Measurements from ENCODE around the gene CCL26. TPM values are rescaled to one million over a fixed set of nuclear protein-coding genes. Genes with fewer than 3 reads are reported as not detected.
A peak's percentile ranks its signal among the peaks of the same experiment; 100 is the strongest.
"Not testable (repeated sequence)": the region's sequence is repeated elsewhere in the genome, so short reads cannot be mapped to it uniquely, and the experiment has no call there.

The CCL26 gene
- total RNA-seq, 1 donor from 2014 or later = not detected

DNA sequence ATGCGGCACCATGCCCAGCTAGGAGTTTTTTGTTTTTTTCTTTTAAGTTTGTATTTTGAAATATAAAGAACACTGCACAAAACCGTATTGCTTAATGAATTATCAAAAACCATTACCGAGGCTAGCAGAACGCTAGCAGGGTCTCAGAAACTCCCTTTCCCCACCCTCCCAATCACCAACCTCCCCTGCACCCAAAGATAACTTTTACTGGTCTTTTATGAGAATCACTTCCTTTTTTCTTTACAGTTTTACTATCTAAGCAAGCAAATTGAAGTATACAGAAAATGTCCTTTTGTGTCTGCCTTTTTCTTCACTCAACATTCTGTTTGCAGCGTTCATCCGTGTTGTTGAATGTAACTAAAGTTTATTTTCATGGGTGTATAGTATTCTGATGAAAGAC lies 46.7 kb downstream of the CCL26 start:
- H3K36me3 ChIP-seq = no peaks in the 10 kb centered on the region
- H3K27me3 ChIP-seq = no peaks in the 10 kb centered on the region
- intact Hi-C loops (cut with DNase I) = no loop called here
- DNase-seq (ENCODE audit: low spot score in 2 of 2) = no peak
- H3K9me3 ChIP-seq = no peaks in the 10 kb centered on the region
- no peak overlapping the region for H3K4me3 ChIP-seq
- peaks cover 5 to 11% of the 10 kb centered on the region in 2 donors for H3K4me1 ChIP-seq
- TF ChIP-seq, protein P1, sequence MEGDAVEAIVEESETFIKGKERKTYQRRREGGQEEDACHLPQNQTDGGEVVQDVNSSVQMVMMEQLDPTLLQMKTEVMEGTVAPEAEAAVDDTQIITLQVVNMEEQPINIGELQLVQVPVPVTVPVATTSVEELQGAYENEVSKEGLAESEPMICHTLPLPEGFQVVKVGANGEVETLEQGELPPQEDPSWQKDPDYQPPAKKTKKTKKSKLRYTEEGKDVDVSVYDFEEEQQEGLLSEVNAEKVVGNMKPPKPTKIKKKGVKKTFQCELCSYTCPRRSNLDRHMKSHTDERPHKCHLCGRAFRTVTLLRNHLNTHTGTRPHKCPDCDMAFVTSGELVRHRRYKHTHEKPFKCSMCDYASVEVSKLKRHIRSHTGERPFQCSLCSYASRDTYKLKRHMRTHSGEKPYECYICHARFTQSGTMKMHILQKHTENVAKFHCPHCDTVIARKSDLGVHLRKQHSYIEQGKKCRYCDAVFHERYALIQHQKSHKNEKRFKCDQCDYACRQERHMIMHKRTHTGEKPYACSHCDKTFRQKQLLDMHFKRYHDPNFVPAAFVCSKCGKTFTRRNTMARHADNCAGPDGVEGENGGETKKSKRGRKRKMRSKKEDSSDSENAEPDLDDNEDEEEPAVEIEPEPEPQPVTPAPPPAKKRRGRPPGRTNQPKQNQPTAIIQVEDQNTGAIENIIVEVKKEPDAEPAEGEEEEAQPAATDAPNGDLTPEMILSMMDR (IDR thresholded peaks at IDR 0.05) = no peak
- no peak overlapping the region for H3K27ac ChIP-seq

DNA sequence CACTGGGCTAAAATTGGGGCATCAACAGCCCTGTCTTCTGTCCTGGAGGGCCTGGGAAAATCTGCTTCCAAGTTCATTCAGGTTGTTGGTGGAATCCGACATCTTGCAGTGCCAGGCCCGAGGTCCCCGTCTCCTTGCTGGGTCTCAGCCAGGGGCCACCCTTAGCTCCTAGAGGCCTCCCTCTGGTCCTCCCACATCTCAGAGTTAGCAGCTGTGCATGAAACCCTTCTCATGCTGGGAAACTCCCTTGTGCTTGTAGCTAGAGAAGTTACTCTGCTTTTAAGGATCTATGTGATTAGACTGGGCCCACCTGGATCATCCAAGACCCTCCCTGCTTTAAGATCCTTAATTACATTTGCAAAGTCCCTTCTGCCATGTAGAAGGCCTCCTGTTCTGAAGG lies 48.6 kb downstream of the CCL26 start:
- no peak overlapping the region for H3K27ac ChIP-seq
- no peak for DNase-seq (ENCODE audit: low spot score in 2 of 2)
- no peaks in the 10 kb centered on the region for H3K9me3 ChIP-seq
- intact Hi-C loops (cut with DNase I) = no loop called here
- peaks cover 5 to 12% of the 10 kb centered on the region in 2 donors for H3K4me1 ChIP-seq
- H3K27me3 ChIP-seq = no peaks in the 10 kb centered on the region
- TF ChIP-seq, protein P1 (IDR thresholded peaks at IDR 0.05) = no peak
- H3K4me3 ChIP-seq = no peak overlapping the region
- H3K36me3 ChIP-seq = no peaks in the 10 kb centered on the region

DNA sequence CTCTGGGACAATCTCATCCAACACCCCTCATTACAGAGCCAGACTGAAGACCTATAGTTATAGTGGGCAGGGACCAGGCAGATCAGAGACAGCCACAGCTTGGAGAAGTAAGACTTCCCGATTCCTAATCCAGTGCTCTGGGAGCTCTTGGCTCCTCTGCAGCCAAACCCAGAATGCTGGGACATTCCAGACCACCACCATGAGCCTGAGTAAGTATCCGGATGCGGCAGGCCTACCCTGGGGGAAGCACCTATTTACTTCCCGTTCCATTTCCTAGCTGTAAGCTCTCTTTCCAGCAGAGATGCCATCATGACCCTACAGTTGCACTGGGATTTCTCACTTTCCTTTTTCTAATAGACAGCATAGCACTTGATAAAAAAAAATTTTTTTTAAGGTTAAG lies 49.6 kb downstream of the CCL26 start:
- intact Hi-C loops (cut with DNase I) = no loop called here
- H3K27ac ChIP-seq = peak overlapping the region in 1 of 2 donors; percentile 13
- H3K9me3 ChIP-seq = no peaks in the 10 kb centered on the region
- H3K4me1 ChIP-seq = peaks cover 0 to 2% of the 10 kb centered on the region in 2 donors
- TF ChIP-seq, protein P1 (IDR thresholded peaks at IDR 0.05) = no peak
- no peak overlapping the region for H3K4me3 ChIP-seq
- DNase-seq (ENCODE audit: low spot score in 2 of 2) = no peak
- H3K27me3 ChIP-seq = no peaks in the 10 kb centered on the region
- no peaks in the 10 kb centered on the region for H3K36me3 ChIP-seq

- H3K9me3 ChIP-seq; H3K36me3 ChIP-seq; H3K27ac ChIP-seq; intact Hi-C loops (cut with DNase I); H3K4me1 ChIP-seq; DNase-seq (ENCODE audit: low spot score in 2 of 2); H3K27me3 ChIP-seq; H3K4me3 ChIP-seq: not testable (repeated sequence)
These were observed 50.1 kb downstream of the CCL26 start for GRCh38 chr7:75721922-75722321.

DNA sequence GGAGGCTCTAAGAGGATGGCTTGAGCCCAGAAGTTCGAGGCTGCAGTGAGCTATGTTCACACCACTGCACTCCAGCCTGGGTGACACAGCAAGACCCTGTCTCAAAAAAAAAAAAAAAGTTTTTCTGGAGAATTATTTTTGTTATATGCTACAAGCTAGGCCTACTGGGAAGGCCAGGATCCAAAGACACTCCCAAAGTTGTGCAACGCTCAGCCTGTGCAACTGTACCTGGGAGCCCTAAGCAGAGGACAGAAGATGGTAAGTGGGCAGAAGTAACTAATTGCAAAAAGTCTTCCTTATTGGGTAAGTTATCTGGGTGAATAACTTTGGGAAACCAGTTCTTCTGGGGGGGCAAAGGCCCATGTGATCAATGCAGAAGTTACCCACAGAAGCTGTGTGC lies 50.6 kb downstream of the CCL26 start:
- H3K27ac ChIP-seq = no peak overlapping the region
- no peak for DNase-seq (ENCODE audit: low spot score in 2 of 2)
- peaks cover 0 to 7% of the 10 kb centered on the region in 2 donors for H3K4me1 ChIP-seq
- TF ChIP-seq, protein P1 (IDR thresholded peaks at IDR 0.05) = no peak
- H3K27me3 ChIP-seq = no peaks in the 10 kb centered on the region
- H3K9me3 ChIP-seq = no peaks in the 10 kb centered on the region
- intact Hi-C loops (cut with DNase I) = no loop called here
- H3K36me3 ChIP-seq = no peaks in the 10 kb centered on the region
- H3K4me3 ChIP-seq = no peak overlapping the region

DNA sequence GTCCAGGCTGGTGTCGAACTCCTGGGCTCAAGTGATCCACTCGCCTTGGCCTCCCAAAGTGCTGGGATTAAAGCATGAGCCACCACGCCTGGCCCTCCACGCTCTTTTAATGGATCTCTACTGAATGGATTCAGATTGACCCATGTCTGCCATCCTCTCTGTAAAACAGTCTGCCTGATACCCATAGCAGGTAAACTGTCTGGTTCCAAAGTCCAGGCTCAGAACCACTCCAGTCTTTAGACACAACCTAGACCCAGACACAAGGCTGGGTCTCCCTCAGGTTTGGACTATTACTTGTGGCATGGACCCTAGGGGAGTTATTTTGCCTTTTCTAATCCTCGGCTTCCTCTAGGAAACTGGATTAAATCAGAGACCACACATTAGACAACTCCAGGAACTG lies 52.4 kb downstream of the CCL26 start:
- no peaks in the 10 kb centered on the region for H3K27me3 ChIP-seq
- TF ChIP-seq, protein P1 (IDR thresholded peaks at IDR 0.05) = no peak
- H3K4me3 ChIP-seq = no peak overlapping the region
- peaks cover 0 to 15% of the 10 kb centered on the region in 2 donors for H3K4me1 ChIP-seq
- intact Hi-C loops (cut with DNase I) = loop anchor here (10.0 kb wide), 1 partner anchor 245 kb away; no protein-coding TSS in a partner anchor
- peak overlapping the region in 1 of 2 donors; percentile 94 for H3K27ac ChIP-seq
- H3K9me3 ChIP-seq = no peaks in the 10 kb centered on the region
- no peak for DNase-seq (ENCODE audit: low spot score in 2 of 2)
- no peaks in the 10 kb centered on the region for H3K36me3 ChIP-seq

Other genes with a start within 250 kb of the CCL26 start
- 47.5 TPM for gene HIP1, start 33.3 kb downstream of the CCL26 start, total RNA-seq
- gene CCL24, start 41.6 kb upstream of the CCL26 start, total RNA-seq = not detected
- 51.7 TPM for gene RHBDD2, start 106.8 kb upstream of the CCL26 start, total RNA-seq
- 236 TPM for gene POR, start 142.9 kb upstream of the CCL26 start, total RNA-seq
- gene TMEM120A, start 222.4 kb upstream of the CCL26 start, total RNA-seq = 24.2 TPM